HG03103 (cell line): ENCODE results near the gene HAVCR2.

ENCODE experiments used
- ATAC-seq: cut with Tn5 transposase; IDR thresholded peaks from one replicate; pipeline ENCODE4 v1.9.1; 2021; ENCODE audit warnings: low read depth; ENCODE audit not compliant: unreplicated experiment

The HAVCR2 gene

DNA sequence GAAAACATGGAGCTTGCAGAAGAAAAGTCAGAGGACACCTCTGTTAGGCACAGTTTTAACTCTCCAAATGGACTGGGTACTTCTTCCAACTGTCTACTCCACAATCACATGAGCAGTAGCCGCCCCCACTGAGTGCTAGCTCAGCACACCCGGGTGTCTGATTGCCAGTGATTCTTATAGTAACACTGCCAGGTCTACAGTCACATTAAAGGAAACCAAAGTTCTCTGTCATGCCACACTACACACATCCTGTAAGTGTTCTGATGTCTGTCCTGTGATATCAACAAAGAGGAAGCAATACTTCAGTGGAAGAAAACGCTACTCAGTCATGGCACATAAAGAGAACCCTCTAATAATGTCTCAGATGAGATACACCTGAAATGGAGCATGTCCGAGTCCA is at the start of gene HAVCR2:
Gene HAVCR2, minus strand, starts transcription at position 69 of the 400 bp plus-strand sequence. Its CDS starts 61 bp downstream, at position 8.
- peak; percentile 84 for ATAC-seq

DNA sequence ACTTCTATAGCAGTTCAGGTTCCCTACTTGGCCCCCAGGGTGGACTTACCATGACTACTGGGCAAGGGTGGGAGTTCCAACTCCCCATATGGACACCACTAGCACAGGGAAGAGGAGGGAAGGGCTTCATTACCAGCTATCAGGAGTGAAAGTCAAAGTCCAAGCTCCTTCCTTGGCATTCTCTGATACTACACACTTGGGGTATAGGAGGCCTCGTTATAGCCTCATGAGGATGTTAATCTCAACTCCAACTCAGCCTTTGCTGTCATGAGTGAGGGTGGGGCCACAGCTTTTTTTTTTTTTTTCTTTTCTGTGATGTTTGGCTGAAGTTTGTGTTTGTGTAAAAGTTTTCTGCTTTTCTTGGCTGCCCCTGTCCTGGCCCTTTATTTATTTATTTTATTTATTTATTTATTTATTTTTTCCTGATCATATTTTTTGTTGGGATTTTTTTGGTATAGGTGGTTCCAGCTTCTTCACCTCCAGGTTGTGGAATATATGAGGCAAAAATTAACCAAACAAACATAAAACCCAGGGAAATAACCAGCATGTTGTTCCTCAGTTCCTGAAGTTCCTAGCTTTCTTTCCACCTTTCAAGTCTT is 48.5 kb upstream of the HAVCR2 start:
- no peak for ATAC-seq

DNA sequence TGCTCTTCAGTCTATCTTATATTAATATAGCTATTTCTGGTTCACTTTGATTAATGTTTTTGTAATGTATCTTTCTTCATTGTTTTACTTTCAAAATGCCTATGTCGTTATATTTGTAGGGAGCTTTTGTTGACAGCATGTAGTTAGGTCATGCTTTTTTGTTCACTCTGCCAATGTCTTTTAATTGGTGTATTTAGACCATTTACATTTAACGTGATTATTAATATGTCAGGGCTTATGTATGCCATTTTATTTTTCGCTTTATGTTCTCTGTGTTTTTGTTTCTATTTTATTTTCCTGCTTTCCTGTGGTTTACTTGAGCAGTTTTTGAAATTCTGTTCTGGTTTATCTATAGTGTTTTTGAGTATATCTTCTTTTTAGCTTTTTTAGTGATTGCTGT is 46.5 kb upstream of the HAVCR2 start:
- no peak for ATAC-seq

DNA sequence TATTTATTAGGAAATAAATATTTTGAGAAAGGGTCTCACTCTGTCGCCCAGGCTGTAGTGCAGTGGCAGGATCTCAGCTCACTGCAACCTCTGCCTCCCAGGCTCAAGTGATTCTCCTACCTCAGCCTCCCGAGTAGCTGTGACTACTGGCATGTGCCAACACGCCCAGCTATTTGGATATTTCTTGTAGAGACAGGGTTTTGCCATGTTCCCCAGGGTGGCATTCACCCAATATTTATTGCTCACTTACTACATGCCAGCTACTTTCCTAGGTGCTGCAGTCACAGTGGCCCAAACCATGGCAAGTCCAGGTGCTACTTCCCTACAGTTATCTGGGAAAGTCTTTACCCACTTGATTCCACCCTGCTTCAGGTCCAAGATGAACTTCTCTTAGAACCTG is 42.2 kb upstream of the HAVCR2 start:
- no peak for ATAC-seq

DNA sequence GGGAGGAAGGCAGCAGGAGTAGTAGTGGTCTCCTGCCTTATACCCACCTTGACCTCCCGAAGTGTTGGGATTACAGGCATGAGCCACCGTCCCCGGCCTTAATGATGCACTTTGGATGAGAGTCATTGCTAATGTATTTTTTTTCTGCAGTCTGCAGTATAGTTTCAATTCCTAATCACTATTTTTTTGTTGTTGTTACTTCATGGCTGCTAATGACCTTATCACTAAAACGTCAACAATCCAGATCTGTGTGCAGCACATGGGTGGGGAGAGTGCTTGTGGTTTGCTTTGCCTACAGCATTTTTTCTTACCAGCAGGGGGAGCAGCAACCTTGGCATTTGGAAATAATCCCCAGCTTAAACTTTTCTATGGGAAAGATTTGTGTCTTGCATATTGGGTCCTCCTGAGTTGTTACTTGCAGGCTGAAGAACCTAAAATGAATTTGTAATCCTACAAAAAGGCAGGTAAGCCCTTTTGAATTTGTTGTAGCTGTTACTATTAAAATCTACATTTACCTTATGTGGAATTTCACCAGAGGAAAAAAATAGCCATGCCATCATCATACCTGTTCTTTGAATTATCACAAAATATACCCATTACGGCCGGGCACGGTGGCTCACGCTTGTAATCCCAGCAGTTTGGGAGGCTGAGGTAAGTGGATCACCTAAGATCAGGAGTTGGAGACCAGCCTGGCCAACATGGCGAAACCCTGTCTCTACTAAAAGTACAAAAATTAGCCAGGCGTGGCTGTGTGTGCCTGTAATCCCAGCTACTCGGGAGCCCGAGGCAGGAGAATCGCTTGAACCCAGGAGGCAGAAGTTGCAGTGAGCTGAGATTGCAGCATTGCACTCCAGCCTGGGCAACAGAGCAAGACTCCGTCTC is 40.1 kb upstream of the HAVCR2 start:
- no peak for ATAC-seq

DNA sequence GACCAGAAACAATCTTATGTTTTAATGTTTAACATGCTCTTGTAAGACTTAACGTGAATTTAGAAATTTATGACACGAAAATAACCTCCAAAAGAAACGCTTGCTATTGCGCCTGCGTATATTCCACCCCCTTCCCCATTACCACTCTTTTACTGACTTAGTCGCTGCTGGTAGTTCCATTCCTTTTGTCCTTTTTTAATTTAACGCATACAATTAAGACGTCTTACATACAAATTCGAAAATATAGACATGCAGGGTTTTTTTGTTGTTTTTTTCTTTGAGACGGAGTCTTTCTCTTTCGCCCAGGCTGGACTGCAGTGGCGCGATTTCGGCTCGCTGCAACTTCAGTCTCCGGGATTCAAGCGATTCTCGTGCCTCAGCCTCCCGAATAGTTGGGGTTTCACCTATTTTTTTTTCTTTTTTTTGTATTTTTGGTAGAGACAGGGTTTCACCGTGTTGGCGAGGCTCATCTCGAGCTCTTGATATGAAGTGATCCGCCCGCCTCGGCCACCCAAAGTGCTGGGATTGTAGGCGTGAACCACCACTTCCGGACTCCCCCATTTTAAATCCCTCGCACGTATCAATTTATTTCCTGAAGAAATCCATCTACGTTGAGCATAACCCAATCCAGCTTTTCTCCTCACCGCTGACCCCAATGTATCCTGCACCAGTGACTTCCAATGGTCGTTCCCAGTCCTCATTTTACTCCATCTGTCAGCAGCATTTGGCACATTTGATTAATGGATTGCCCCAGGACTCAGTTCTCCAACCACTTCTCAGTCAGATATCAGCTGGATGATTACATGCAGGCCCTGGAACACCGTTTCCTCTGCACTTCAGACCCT is 34.5 kb upstream of the HAVCR2 start:
- peak; percentile 26 for ATAC-seq

DNA sequence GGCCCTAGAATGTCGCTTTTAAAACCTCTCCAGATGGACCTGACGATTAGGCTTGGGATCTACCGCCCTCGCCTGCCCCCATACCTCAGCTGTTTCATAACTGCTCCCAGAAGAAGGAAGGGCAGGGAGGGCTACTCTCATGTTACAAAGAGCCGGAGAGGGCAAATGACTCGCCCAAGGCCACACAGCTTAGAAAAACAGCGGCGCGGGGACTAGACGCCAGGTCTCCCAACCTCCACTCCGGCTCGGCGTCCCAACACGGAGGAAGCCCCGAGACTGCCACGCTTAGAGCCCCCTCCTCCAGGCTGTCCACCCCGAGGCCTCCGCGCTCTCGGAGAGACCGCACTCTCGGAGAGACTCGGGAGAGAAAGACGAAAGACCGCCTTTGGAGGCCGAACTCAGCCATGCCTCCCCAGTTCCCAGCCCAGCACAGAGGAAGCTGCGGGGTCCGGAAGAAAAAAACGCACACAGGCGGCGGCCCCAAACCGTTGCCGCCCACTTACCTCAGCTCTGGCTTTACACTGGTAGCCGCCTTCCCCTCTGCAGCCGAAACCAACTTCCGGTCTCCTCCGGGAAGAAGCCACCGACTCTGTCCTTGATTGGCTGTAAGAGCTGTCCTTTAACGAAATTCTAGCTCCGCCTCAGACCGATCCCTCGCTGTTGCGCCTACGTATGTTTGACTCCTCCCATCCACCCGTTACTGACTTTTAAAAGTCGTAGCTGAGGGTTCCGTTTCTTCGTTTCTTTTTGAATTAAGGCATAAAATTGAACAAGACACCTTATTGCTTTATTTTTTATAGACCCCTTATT is 33.7 kb upstream of the HAVCR2 start, which contains the start of gene MED7:
Gene MED7, minus strand, starts transcription at position 549 of the 810 bp plus-strand sequence. CDS start 3,434 bp downstream, outside the sequence.
- ATAC-seq: peak; percentile 100

DNA sequence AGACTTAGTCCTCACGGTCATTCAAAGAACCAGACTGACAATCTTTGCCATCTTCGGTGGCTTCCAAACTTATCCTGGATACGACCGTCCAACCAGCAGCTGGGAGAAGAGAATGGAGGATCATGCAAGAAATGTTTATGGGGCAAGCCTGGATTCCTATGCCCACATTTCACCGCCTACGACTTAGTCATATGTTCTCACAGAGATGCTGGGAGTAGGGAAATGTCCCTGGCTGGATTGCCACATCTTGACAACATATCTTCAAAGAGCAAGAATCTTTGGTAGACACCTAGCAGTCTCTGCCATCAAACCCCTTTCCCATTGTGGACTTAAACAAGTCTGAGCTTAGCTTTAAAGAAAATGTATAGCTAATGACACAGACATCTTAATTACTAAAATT is 28.8 kb upstream of the HAVCR2 start:
- ATAC-seq: no peak

DNA sequence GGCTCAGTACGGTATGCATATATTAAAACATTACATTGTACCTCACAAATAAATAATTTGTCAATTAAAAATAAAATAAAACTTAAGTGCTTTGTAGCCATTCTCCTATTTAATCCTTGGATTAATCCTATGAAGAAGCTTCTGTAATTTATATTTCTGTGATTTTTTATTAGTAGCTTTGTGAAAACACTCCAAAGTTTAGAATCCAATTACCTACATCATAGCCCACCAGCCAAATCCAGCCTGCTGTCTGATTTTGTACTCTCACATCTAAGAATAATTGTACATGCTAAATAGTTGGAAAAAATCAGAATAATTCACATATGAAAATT is 23.4 kb upstream of the HAVCR2 start:
- ATAC-seq: no peak

DNA sequence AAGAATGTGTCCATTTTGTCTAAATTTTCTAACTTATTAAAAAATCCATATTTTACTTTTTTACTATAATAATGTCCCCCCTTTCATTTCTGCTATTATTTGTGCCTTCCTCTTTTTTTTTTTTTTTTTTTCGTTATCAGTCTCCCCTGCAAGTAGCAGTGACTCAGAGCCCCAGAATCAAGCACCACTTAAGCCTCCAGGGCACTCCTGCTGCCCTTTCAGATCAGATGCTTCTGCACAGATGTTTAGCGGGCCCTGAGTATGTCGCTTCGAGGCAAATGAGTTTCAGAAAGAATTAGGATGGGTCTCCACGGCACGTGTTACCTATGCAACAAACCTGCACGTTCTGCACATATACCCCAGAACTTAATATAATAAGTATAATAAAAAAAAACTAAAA is 22.1 kb upstream of the HAVCR2 start:
- peak; percentile 41 for ATAC-seq

DNA sequence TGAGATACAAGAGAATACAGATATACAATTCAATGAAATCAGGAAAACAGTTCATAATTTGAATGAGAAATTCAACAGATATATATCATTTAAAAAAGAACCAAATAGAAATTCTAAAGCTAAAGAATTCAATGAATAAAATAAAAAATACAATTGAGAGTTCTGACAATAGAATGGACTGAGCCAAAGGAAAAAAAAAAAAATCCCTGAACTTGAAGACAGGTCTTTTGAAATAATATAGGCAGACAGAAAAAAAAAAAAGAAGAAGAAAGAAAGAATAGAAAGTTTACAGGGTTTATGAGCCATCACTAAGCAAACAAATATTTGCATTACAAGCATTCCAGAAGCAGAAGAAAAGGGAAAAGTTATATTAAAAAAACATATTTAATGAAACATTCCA is 12.9 kb upstream of the HAVCR2 start:
- ATAC-seq: no peak

DNA sequence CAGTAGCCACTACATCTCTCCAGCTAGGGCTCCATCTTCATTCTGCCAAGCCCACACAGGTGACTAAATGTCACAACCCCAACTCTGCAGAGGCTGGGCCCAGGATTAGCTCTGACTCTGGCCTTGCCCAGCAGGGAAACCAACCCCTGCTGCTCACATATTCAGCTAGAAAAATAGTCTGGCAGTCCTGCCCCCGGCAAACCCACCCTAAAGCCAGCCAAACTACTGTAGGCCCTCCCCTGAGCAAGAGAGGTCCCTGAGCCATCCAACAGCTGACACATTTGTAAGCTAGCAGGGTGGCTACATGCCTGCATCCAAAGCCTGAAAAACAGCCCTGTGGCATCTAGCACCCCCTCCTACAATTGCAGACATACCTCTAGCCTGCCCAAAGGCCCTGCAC is 11.3 kb upstream of the HAVCR2 start:
- ATAC-seq: no peak

DNA sequence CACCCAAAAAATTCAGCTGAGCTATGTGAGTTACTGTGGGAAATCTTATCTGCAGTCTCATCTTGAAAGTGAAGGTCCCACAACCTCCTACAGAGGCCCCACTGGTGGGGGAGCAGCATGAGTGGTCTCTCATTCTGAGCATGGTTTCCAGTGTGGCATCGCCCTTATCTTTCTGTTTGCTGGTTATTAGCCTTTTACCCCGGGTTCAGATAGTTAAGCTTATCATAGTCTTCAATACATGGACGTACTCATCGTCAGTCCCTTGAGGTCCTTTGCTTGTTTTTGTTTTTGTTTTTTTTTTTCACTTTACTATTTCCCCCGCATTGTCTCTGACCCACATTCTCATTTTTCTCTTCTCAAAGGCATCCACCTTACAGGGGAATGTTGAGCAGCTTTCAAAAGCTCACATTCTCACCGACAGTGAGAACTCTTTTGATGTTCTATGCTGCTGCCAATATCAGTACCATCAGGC is 7.7 kb upstream of the HAVCR2 start:
- ATAC-seq: peak; percentile 70

DNA sequence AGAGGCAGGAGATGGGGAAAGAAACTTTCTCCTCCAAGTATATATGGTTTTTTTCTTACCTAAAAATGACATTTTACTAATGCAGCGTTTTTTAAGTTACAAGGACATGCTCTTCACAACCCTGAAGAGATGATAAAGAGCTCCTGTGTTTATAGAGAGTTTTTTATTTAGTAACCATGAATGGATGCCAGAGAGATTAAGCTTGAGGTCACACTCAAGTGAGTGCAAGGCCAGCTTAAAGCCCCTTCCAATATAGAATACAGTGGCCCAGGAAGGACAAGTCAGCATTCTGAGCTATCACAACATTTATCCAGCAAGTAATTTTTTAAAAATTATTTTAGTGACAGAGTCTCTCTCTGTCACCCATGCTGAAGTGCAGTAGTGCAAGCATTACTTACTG is 6.7 kb upstream of the HAVCR2 start:
- no peak for ATAC-seq

DNA sequence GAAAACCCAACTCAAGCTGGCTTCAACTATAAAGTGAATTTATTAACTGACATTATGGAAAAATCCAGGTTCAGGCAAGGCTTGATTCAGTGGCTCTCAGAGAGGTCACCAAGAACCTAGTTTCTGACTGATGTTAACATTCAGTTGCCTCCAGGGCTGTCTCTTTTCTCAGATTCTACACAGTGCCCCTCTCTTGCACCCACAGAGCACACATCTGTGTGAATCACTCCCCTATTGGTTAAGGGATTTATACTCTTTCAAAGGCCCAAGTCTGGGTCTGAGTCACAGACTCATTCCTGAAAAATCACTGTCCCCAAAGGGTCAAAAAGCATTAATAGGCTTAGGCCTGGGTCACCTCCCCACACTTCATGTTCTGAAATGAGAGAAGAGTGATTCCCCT is 6.2 kb upstream of the HAVCR2 start:
- ATAC-seq: no peak

DNA sequence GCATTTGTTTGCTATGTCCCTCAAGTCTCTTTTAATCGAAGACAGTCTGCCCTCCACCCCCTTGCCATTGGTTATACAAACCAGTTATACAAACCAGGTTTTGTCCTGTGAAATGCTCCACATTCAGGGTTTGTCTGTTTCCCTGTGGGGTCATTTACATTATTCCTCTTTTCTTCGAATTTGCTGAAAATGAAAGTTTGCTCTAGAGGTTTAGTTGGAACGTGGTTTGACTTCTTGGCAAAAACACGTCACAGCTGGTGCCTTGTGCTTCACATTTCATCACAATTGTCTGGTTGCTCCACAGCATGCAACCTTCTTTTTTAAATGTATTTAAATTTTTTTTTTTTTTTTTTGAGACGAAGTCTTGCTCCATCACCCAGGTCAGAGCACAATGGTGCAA is 4.2 kb upstream of the HAVCR2 start:
- ATAC-seq: no peak

DNA sequence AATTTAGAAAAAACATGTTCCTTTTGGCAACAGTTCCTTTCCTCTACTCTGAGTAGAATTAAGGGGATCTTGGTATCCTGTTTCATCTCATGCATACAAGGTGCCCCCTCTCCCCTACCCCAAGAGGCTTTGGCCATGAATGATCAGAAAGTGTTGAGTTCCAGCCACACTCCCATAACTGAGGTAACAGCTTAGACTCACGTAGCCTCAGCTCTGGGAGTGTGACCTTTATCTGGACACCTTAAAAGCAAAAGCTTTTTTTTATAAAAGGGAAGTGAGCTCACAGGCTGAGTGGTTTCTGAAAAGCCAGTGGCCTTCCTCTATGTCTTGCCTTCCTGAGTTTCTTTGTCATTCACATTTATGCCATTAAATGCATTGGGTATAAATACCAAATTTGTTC is 900 bp upstream of the HAVCR2 start:
- ATAC-seq: peak; percentile 67

DNA sequence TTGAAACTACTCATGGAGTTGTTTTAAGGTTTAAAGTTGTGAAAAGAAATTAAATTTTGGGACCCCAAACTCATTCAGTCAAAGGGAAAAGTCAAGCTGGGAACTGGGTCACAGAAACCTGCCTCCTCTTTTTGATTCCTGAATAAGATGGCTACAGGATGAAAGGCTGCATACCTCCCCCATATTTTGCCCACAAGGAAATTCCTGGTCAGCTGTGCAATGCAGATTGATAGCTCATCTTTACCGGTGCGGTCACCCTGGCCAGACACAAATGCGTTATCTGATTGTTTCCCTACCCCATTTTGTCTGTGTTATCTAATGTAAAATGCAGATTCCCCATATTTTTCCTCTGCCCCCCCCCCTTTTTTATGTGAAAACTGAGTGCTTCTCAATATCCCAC is 1.3 kb downstream of the HAVCR2 start:
- ATAC-seq: no peak

DNA sequence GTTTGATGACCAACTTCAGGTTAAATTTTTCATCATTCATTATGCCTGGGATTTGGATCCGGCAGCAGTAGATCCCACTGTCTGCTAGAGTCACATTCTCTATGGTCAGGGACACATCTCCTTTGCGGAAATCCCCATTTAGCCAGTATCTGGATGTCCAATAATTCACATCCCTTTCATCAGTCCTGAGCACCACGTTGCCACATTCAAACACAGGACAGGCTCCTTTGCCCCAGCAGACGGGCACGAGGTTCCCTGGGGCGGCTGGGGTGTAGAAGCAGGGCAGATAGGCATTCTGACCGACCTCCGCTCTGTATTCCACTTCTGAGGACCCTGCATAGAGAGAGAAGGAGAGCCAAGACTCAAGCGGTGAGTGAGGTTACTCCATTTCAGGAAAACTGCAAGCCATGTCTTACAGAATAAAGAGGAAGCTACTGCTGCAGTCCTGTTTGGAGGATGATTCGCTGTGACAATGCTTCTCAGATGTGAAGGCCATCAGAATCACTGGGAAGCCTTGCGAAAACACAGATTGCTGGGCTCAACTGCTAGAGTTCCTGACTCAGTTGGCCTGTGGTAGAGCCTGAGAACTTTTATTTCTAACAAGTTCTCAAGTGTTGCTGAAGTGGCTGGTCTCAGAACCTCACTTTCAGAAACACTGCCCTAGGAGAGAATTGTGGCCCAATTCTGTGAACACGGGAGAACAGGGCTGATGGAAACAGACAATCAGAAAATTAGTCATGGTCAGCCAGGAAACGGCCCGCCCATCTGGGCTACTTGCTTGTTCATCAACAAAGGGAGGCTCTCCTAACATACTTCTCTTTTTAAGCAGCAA is 2.0 kb downstream of the HAVCR2 start:
- ATAC-seq: no peak
